GM15510 (cell line): ENCODE results near the gene LMX1B.

ENCODE experiments used
- POLR2A ChIP-seq: IDR thresholded peaks from 3 replicates; pipeline ENCODE4 v1.6.1; 2011; ENCODE audit warnings: borderline replicate concordance; ENCODE audit not compliant: insufficient read length; ENCODE audit errors: extremely low read depth

Gene LMX1B

DNA sequence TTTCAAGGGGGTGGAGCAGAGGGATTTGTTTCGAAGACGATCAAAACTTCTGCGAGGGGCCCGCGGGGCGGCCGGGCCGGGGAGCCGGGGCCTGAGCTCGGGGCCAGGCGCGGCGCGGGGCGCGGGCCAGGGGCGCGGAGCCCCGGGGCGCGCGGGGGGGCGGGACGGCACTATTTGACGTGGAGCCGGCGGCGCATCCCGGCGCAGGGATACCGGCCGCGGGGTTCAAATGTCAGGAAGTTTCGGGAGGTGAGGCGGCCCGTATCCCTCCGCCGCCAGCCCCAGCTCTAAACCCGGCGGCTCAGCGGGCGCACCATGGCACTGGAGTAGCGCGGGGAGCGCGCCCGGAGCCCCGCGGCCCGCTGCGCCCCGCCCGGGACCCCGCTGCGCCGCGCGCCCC, at the start of gene LMX1B:
TSS of gene LMX1B (plus strand) at position 278 of the 400 bp plus-strand sequence. CDS start 522 bp downstream, outside the sequence.
- TF ChIP-seq POLR2A = no peak

DNA sequence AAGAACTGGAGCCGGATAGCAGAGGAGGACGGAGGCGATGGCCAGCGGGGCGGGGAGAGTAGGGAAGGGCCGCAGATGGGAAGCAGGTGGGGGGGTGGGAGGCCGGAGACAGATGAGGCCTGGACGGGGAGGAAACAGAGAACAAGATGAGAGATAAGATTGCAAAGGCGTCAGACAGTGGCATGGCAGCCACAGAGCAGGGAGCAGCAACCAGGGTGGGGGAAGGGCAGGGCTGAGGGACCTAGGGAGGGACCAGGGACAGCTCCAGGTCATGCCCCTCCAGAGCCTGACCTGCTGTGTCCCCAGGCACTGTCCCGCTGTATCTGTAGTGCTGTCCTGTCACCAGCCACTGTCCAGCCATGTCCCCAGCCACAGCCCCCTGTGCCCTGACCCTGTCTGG, 49.6 kb upstream of the LMX1B start:
- no peak for TF ChIP-seq POLR2A

DNA sequence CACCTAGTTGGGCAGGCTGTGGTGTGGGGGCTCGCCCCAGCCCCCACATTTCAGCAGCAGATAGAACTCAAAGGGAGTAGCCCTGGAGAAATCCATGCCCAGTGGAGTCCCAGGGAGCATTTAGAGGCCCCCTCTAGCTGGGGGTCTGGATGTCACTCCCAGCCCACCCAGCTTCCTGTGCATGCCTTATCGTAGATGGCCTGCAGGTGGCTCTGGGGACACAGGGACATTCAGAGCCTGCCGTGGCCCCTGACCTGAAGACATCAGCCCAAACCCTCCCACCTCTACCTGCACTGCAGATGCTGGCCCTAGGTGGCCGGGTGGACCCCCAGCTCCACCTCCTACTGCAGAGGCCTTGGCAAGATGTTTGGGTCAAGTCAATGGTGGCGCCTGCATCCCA, 49.0 kb upstream of the LMX1B start:
- TF ChIP-seq POLR2A = no peak

DNA sequence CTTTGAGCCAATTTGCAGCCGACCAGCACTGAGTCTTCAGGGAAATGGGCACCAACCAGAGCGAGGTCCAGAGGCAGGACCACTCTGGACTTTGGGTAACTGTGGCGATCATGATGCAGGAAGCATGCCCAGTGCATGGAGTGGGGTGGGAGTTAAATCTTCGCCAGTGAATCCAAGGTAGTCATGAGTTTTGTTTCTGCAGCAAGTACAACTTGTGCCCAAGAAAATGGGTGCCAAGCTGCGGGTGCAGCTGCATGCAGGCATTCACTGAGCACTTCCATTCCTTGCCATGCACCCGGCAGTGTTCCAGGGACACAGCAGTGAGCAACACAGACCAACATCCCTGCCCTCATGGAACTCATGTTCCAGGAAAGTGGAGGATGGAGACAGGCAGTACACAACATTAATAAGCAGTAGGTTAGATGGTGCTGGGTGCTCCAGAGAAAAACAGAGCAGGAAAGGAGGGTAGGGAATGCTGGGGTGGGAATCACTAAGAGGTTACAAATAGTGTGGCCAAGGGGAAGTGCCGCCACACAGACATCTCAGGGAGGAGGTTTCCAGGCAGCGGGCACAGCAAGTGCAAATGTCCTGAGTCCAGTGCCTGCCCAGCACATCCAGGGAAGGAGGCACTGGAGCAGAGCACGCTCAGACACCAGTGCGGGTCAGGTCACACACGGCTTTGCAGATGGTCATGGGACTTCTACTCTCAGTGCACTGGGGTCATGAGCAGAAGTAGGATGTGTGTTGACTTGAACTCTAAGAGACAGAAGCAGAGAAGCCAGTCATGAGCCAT, 48.2 kb upstream of the LMX1B start:
- TF ChIP-seq POLR2A = no peak

DNA sequence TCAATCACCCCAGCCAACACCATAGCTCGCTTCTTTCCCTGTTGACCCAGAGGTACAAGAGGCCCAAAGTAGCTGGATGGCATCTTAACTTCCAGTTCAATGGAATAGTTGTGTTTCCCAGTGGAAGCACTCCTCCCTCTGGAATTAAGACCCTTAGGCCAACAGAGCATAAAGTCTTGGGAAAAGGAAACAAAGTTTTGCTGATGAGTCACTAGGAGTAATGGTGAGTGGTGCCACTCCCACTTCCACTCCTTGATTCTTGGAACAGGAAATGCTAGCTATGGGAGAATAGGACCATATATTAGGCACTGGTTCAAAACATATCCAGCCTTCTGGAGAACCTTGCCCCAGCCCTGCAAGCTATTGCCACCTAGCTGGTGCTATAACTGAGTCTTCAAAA, 44.7 kb upstream of the LMX1B start:
- no peak for TF ChIP-seq POLR2A

DNA sequence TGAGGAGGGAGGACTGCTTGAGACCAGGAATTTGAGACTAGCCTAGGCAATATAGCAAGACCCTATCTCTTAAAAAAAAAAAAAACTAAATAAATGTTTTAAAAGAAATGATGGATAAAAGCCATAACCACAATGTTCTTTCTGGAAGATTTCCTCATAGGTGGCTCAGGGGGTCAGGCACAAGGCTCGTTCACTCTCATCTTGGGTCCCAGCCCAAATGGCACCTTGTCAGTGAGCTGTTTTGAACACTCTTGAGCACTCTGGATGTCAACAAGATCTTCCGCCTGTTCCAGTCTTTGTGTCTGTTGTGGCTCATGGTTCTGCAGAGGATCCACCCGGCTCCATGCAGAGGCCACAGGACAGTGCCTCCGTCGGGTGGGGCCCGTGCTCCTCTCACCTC, 35.7 kb upstream of the LMX1B start:
- TF ChIP-seq POLR2A = no peak

DNA sequence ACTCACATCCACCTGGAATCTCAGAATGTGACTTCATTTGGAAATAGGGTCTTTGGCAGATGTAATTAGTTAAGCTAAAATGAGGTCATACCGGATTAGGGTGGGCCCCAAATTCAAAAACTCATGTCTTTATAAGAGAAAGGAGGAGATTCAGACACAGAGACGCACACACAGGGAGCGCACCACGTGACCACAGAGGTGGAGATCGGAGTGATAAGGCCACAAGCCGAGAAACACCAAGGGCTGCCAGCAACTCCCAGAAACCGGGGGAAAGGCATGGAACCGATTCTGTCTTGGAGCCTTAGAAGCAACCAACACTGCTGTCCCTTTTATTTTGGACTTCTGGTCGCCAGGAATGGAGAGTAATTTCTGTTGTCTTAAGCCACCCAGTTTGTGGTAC, 31.8 kb upstream of the LMX1B start:
- TF ChIP-seq POLR2A = no peak

DNA sequence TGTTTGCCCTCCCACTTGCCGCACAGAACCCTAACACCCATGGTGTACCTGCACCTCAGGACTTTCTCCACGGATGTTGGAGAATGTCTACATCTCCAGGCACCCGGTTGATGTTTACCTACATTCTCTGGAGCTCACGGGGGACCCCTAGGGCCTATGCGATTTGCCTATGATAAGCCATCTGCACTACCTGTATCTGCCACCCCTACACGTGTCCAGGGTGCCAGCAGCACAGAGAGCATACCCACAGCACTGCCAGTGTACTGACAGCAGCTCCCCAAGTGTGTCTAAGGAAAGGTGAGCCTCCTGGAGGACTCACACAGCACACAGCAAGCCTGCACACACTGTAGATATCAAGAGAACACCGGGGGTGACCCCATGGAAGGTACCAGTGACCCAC, 31.3 kb upstream of the LMX1B start:
- no peak for TF ChIP-seq POLR2A

DNA sequence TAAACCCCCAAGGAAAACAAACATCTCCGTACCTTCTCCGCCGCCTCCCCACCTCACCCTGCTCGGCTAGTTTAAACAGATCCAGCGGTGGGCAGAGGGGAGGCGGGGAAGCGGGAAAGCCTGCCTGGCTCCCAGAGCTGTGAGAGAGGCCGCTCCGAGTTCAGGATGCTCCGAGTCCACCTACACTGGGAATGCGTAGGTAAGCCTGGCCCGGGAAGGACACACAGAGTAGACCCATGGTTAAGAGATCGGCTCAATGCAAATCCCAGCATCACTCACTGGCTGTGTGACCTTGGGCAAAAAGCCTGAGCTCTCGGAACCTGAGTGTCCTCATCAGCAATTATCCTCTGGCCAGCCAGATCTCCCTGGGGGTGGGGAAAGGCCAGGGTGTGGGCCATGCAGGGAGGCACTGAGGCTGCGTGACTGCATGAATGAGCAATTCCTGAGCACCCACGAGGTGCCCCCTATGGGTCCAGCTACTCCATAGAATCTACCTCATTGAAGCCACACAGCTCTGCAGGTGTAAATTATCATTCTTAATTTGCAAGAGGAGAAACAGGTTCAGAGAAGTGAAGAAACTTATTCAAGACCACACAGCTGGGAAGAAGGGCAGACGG, 30.5 kb upstream of the LMX1B start:
- TF ChIP-seq POLR2A = no peak

DNA sequence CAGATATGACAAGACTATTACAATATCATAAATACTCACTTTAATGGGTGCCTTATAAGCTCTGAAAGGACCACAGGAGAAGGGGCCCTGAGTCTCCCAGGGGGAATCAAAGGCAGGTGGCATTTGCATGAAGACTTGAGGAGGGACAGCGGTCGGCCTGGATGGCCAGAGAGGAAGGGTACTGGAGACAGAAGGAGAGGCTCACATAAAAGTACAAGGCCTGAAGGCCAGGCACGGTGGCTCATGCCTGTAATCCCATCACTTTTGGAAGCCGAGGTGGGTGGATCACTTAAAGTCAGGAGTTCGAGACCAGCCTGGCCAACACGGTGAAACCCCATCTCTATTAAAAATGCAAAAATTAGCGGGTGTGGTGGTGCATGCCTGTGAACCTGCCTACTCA, 29.1 kb upstream of the LMX1B start:
- no peak for TF ChIP-seq POLR2A

DNA sequence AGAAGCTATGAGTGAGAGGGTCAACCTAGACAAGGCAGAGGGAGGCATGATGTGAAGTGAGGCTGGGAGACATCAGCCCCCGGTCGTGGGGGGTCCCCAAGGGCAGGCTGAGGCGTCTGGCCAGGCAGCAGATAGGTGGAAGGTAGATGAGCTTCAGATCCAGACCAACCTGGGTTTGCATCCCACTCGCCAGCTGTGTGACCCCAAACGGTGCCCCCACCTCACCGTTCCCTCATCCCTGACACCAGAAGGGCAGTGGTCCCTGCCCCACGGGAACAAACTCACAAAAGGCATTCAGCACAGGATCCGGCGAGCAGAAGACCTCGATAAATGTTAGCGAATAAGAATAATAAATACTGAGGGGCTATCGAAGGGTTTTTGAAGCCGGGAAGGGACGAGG, 27.5 kb upstream of the LMX1B start:
- no peak for TF ChIP-seq POLR2A

DNA sequence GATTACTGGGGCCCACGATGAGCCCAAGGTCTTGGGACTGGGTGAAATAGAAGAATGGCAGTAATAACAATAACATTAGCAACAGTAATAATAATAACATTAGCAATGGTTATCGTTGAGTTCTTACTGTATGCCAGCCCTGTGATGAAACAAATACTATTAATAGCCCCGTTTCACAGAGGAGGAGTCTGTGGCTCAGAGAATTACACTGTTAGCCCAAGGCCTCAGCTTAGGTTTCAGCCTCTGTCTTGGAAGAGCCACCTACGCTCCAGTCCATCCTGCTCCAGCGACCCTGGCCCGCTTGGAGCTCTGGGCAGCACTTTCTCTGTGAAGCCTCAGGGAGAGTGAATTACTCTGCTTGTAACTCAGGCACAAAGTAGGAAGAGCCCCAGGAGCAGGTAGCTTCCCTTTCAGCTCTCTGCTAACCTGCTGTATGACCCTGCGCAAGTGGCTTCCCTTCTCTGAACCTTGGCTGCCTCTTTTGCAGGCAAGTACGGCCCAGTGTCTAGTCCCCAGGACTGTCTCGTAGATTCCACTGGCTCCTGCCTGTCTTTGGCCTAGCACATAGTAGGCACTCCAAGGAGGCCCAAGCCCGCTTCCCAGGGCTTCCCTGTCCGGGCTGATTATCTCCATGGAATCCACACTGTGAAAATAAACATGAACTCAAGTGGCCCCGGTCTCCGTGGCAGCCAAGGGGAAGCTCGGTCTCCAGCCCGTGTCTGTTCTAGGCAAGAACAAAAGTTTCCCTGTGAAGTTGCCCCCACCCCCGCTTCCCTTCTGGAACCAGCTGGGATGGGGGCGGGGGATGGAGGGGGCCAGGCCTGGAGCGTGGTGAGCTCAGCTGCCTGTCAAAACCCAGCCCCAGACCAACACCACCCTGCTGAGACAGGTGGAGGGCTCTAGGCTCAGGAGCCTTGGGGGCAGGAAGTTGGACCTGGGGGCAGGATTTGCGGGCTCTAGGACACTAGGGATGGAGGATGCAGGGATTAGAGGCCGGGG, 26.2 kb upstream of the LMX1B start:
- no peak for TF ChIP-seq POLR2A

DNA sequence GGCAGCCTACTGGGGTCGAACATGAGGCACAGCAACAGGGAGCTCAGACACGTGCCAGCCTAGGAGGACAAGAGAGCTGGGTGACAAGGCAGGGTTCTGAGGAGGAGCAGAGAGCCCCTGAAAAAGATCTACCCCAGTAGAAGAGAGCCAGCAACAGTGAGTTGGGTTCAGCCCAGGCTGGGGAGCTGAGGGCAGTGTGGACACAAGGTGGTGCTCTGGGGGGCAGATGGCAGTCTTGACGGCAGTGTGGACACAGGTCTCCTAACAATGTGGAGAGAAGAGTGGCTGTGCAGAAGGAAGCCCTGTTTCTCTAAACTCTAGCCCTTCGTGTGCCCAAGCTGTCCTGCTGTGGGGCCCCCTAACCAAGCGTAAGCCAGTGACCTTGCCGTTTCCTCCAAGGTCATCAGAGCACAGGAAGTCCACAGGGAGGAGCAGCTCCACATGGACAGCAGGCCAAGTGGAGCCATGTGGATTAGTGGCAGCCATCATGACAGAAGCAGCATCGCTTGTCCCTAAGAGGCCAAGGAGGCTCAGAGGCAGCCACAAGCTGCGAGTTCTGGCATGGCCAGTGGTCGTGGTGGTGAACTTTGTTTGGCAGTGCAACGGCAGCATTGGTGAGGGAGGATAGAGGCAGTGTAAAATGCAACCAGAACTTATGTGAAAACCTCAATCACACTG, 25.1 kb upstream of the LMX1B start:
- TF ChIP-seq POLR2A = no peak

DNA sequence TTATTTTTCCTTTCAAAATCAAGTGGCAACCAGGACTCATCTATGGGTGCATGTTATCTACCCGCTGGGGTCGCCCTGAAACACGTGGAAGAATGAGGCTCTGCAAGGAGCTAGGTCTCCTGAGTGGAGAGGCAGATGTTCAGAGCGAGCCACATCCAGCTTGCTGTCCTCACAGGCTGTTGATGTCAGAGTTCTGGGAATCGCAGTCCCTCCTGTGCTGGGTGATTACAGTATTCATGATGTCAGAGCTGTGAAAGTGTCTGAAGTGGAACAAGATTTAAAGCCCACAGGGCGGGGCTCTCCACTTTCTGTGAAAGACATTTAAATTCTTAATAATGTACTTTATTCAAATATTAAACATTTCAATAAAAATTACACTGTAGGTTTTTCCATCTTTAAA, 24.4 kb upstream of the LMX1B start:
- TF ChIP-seq POLR2A = no peak
